ENCODE measurements around the gene ACR.
"Not testable (repeated sequence)": the region's sequence is repeated elsewhere in the genome, so short reads cannot be mapped to it uniquely, and the experiment has no call there.

GRCh38 chr22:50755251-50755650, 17.2 kb downstream of the ACR start:
- TF ChIP-seq POLR2AphosphoS5 (IDR thresholded peaks at IDR 0.05; ENCODE audit: low read depth, low read length); CTCF (IDR thresholded peaks at IDR 0.05; ENCODE audit: control extremely low read depth in 1 of 3, insufficient read depth in 1 of 3, low read depth in 1 of 3, low read length in 3 of 3); USF2 (IDR thresholded peaks at IDR 0.05; ENCODE audit: low read length); HDAC2 (IDR thresholded peaks at IDR 0.05; ENCODE audit: borderline replicate concordance in 1 of 2, low read depth in 2 of 2, low read length in 2 of 2); HDAC6 (IDR thresholded peaks at IDR 0.05; ENCODE audit: low read depth, low read length); EP300 (IDR thresholded peaks at IDR 0.05; ENCODE audit: borderline replicate concordance in 1 of 2, low read depth in 2 of 2, low read length in 2 of 2); ZNF274 (IDR thresholded peaks at IDR 0.05; ENCODE audit: borderline replicate concordance, extremely low read depth, low read length); GABPA (IDR thresholded peaks at IDR 0.05; ENCODE audit: borderline replicate concordance, insufficient read depth, low read length); BACH1 (IDR thresholded peaks at IDR 0.05; ENCODE audit: low read length); E2F6 (IDR thresholded peaks at IDR 0.05); TAF1 (IDR thresholded peaks at IDR 0.05; ENCODE audit: low read depth, low read length); MAX (IDR thresholded peaks at IDR 0.05): not testable (repeated sequence)

All from H1 (cell line).